Astrocyte (in vitro differentiated cells and primary cell): ENCODE measurements around the gene TMOD1. TPM values are rescaled to one million over a fixed set of nuclear protein-coding genes. Genes with fewer than 3 reads are reported as not detected.

ENCODE experiments used
- DNase-seq: peaks from one replicate; pipeline ENCODE4 v3.0.0-alpha.2; 2010; ENCODE audit warnings: low read depth
- FAIRE-seq: peaks from 2 replicates; lab custom pipeline; 2011; peaks lifted over from hg19 to GRCh38; lab: Jason Lieb, UNC
- H2AFZ ChIP-seq: 2 replicates; pipeline ENCODE4 v1.6.0; 2012; ENCODE audit warnings: low read depth, low read length, inconsistent platforms
- H3K27ac ChIP-seq: 2 replicates; pipeline ENCODE4 v1.5.1; 2011; ENCODE audit warnings: low read depth, low read length, inconsistent platforms
- H3K27me3 ChIP-seq: 2 replicates; pipeline ENCODE4 v1.6.0; 2011; ENCODE audit warnings: low read length, inconsistent platforms; ENCODE audit not compliant: insufficient read depth
- H3K36me3 ChIP-seq: 2 replicates; pipeline ENCODE4 v1.5.1; 2011; ENCODE audit warnings: low read length, inconsistent platforms; ENCODE audit not compliant: insufficient read depth
- H3K4me1 ChIP-seq: 2 replicates; pipeline ENCODE4 v1.5.1; 2011; ENCODE audit warnings: low read length, inconsistent platforms; ENCODE audit not compliant: insufficient read depth
- H3K4me2 ChIP-seq: 2 replicates; pipeline ENCODE4 v1.6.0; 2012; ENCODE audit warnings: low read length, inconsistent platforms
- H3K4me3 ChIP-seq: 2 replicates; pipeline ENCODE4 v1.5.1; 2011; ENCODE audit warnings: low read depth, mild to moderate bottlenecking, low read length, inconsistent platforms; ENCODE audit not compliant: insufficient read depth
- H3K79me2 ChIP-seq: 2 replicates; pipeline ENCODE4 v1.6.0; 2012; ENCODE audit warnings: mild to moderate bottlenecking, low read length, inconsistent platforms; ENCODE audit not compliant: insufficient read depth
- H3K9ac ChIP-seq: 2 replicates; pipeline ENCODE4 v1.6.0; 2012; ENCODE audit warnings: mild to moderate bottlenecking, low read length, inconsistent platforms
- H3K9me3 ChIP-seq: 2 replicates; pipeline ENCODE4 v1.5.1; 2012; ENCODE audit warnings: low read depth, mild to moderate bottlenecking, low read length, inconsistent platforms; ENCODE audit not compliant: insufficient read depth
- H4K20me1 ChIP-seq: 2 replicates; pipeline ENCODE4 v1.6.0; 2012; ENCODE audit warnings: low read length, inconsistent platforms; ENCODE audit not compliant: insufficient read depth
- H3K27ac Mint-ChIP-seq: one replicate; pipeline ENCODE4 v1.8.0; 2021; ENCODE audit warnings: mild to moderate bottlenecking, mixed read lengths; ENCODE audit not compliant: unreplicated experiment
- H3K27me3 Mint-ChIP-seq: one replicate; pipeline ENCODE4 v1.8.0; 2021; ENCODE audit warnings: low read depth, mixed read lengths; ENCODE audit not compliant: unreplicated experiment
- H3K36me3 Mint-ChIP-seq: one replicate; pipeline ENCODE4 v1.8.0; 2021; ENCODE audit warnings: low read depth, mixed read lengths; ENCODE audit not compliant: unreplicated experiment
- H3K4me1 Mint-ChIP-seq: one replicate; pipeline ENCODE4 v1.8.0; 2021; ENCODE audit warnings: low read depth, mixed read lengths; ENCODE audit not compliant: unreplicated experiment
- H3K4me3 Mint-ChIP-seq: one replicate; pipeline ENCODE4 v1.8.0; 2021; ENCODE audit warnings: mild to moderate bottlenecking, moderate library complexity, mixed read lengths; ENCODE audit not compliant: unreplicated experiment
- H3K9me3 Mint-ChIP-seq: one replicate; pipeline ENCODE4 v1.8.0; 2021; ENCODE audit warnings: mild to moderate bottlenecking, mixed read lengths; ENCODE audit not compliant: unreplicated experiment
- EZH2 ChIP-seq: IDR thresholded peaks from 2 replicates; pipeline ENCODE4 v1.6.1; 2012; ENCODE audit warnings: mild to moderate bottlenecking, low read length, inconsistent platforms; ENCODE audit not compliant: insufficient read depth
- total RNA-seq: library from RNA; stranded (reverse); gene quantifications from 2 replicates; pipeline ENCODE4 v1.2.1, GENCODE V29; 2021
- TF ChIP-seq, protein P1 (sequence below): IDR thresholded peaks from 2 replicates; pipeline ENCODE4 v1.5.1; 2011; ENCODE audit warnings: low read depth, mild to moderate bottlenecking, inconsistent platforms, low read length, moderate library complexity; ENCODE audit not compliant: insufficient read depth

The TMOD1 gene
- total RNA-seq, 1 donor from 2014 or later, result 0.48 TPM

- no peak overlapping the region for H3K27ac Mint-ChIP-seq
- H3K4me1 Mint-ChIP-seq, result no peaks in the 10 kb centered on the region
- TF ChIP-seq, protein P1, sequence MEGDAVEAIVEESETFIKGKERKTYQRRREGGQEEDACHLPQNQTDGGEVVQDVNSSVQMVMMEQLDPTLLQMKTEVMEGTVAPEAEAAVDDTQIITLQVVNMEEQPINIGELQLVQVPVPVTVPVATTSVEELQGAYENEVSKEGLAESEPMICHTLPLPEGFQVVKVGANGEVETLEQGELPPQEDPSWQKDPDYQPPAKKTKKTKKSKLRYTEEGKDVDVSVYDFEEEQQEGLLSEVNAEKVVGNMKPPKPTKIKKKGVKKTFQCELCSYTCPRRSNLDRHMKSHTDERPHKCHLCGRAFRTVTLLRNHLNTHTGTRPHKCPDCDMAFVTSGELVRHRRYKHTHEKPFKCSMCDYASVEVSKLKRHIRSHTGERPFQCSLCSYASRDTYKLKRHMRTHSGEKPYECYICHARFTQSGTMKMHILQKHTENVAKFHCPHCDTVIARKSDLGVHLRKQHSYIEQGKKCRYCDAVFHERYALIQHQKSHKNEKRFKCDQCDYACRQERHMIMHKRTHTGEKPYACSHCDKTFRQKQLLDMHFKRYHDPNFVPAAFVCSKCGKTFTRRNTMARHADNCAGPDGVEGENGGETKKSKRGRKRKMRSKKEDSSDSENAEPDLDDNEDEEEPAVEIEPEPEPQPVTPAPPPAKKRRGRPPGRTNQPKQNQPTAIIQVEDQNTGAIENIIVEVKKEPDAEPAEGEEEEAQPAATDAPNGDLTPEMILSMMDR, result no peak
- no peak for TF ChIP-seq EZH2
- Histone ChIP-seq H3K4me3 (no peak overlapping the region), H3K27ac (no peak overlapping the region), H3K4me1 (no peaks in the 10 kb centered on the region), H3K9ac (no peak overlapping the region), H3K27me3 (peaks cover 2% of the 10 kb centered on the region), H3K9me3 (no peaks in the 10 kb centered on the region), H3K79me2 (no peaks in the 10 kb centered on the region), H2AFZ (no peak overlapping the region), H3K36me3 (no peaks in the 10 kb centered on the region), H4K20me1 (no peaks in the 10 kb centered on the region), H3K4me2 (no peak overlapping the region)
- H3K4me3 Mint-ChIP-seq, result no peak overlapping the region
- H3K27me3 Mint-ChIP-seq, result peaks cover 59% of the 10 kb centered on the region
- no peak for FAIRE-seq
- H3K9me3 Mint-ChIP-seq, result peaks cover 2% of the 10 kb centered on the region
- no peaks in the 10 kb centered on the region for H3K36me3 Mint-ChIP-seq
- no peak for DNase-seq
These were observed 20.3 kb downstream of the TMOD1 start for GRCh38 chr9:97521576-97522333.

DNA sequence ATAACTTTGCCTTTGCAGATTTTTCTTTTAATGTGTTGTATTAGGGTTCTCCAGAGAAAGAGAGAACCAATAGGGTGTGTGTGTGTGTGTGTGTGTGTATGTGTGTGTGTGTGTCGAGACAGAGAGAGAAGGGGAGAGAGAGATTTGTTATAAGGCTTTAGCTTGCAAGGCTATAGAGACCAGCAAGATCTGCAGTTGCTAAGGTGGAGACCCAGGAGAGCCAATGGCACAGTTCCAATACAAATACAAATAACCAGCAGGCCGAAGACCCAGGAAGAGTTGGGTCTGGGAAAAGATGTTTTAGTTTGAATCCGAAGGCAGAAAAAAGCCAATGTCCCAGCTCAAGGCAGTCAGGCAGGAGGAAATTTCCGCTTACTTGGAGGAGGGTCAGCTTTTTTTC lies 23.0 kb downstream of the TMOD1 start:
- H3K79me2 ChIP-seq, result no peaks in the 10 kb centered on the region
- peaks cover under 1% of the 10 kb centered on the region for H3K4me1 Mint-ChIP-seq
- no peak for FAIRE-seq

More for the DNA sequence above, 23.0 kb downstream of the TMOD1 start:
- H3K27me3 Mint-ChIP-seq, result peaks cover 45% of the 10 kb centered on the region
- no peak overlapping the region for H3K4me3 Mint-ChIP-seq
- Histone ChIP-seq H4K20me1 (no peaks in the 10 kb centered on the region), H3K27me3 (peaks cover 4% of the 10 kb centered on the region), H3K9ac (no peak overlapping the region), H3K4me2 (no peak overlapping the region), H3K36me3 (no peaks in the 10 kb centered on the region), H3K27ac (no peak overlapping the region), H3K4me3 (no peak overlapping the region), H3K4me1 (no peaks in the 10 kb centered on the region), H3K9me3 (no peaks in the 10 kb centered on the region), H2AFZ (no peak overlapping the region)
- TF ChIP-seq EZH2, result no peak
- TF ChIP-seq, protein P1, result no peak
- H3K27ac Mint-ChIP-seq, result no peak overlapping the region
- no peaks in the 10 kb centered on the region for H3K9me3 Mint-ChIP-seq
- no peaks in the 10 kb centered on the region for H3K36me3 Mint-ChIP-seq
- no peak for DNase-seq
